Measurements from ENCODE around the gene ZFAND2A.

DNA sequence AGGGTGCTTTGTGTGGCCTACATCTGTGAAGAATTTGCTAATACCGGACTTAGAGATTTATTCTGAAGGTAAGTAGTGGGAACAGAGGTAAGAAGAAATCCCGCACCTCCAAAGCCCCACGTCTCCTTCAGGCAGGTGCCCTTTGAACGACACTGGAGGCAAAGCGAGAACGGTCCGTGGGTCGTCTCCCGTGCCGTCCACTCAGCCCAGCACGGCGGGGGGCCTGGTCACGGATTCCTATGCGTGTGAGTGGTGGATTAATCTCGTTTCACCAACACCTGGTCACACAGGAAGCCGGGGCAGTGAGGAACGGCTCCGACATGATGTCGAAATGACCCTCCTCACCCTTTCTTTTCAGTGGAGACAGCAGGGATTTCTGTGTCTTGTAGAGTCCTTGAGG is 21.0 kb upstream of the ZFAND2A start:
- TF ChIP-seq POLR2A (IDR thresholded peaks at IDR 0.05; ENCODE audit: low read length) (no peak), GATA1 (IDR thresholded peaks at IDR 0.05; ENCODE audit: low read depth, low read length) (no peak)

All from erythroblast (primary cell).